Measurements from ENCODE around the gene CDHR2. TPM values are rescaled to one million over a fixed set of nuclear protein-coding genes. Genes with fewer than 3 reads are reported as not detected.
A peak's percentile ranks its signal among the peaks of the same experiment; 100 is the strongest.

The CDHR2 gene
- total RNA-seq, 1 experiment from 2014 or later: 0.10 TPM

DNA sequence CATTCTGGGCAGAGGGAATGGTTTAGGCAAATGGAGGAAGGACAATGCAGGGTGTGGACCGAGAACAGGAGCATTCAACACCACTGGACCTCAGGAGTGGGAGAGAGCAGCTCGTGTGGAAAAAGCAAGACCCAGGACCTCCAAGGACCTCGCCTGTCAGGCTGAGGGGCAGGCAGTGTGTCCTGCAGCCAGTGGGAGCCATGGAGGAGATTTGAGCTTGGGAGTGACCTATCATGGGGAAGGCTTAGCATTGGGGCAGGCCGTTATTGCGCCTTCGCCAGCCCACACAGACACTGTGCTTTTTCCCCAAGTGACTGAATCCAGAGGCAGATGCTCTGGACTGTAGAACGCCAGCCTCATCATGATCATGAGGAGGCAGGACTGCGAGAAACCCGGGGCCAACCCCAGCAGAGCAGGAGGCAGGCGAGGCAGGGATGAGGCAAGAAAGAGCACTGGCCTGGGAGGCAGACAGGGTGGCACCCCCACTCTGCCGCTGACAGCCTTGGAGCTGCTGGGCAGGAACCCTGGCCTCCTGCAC, 3.3 kb downstream of the CDHR2 start:
- H4K20me1 ChIP-seq (ENCODE audit: insufficient read depth): no peaks in the 10 kb centered on the region
- H3K36me3 ChIP-seq (ENCODE audit: control insufficient read depth in 1 of 2, insufficient read depth in 2 of 2, low read length in 2 of 2): no peaks in the 10 kb centered on the region
- BruUV-seq (replicated peaks): no TSS peak
- DNase-seq (ENCODE audit: low read depth, low spot score): no peak
- no peak for ATAC-seq
- H3K4me1 ChIP-seq (ENCODE audit: control insufficient read depth in 1 of 2, insufficient read depth in 2 of 2, low read length in 2 of 2): peaks cover 6 to 26% of the 10 kb centered on the region in 2 experiments; a peak in 3 of 4 replicates
- TF ChIP-seq, protein P1, sequence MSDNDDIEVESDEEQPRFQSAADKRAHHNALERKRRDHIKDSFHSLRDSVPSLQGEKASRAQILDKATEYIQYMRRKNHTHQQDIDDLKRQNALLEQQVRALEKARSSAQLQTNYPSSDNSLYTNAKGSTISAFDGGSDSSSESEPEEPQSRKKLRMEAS (IDR thresholded peaks at IDR 0.05): no peak
- TF ChIP-seq CBX3 (IDR thresholded peaks at IDR 0.05; ENCODE audit: low read depth): no peak
- no peak for TF ChIP-seq CEBPB (IDR thresholded peaks at IDR 0.05; ENCODE audit: low read depth)
- no peak for TF ChIP-seq EZH2 (IDR thresholded peaks at IDR 0.05)
- no peak for TF ChIP-seq RAD21 (IDR thresholded peaks at IDR 0.05; ENCODE audit: low read depth)
- TF ChIP-seq YY1 (IDR thresholded peaks at IDR 0.05; ENCODE audit: extremely low read depth, insufficient replicate concordance, low read depth, low read length): no peak
- TF ChIP-seq EGR1 (IDR thresholded peaks at IDR 0.05; ENCODE audit: low read depth): no peak
- TF ChIP-seq ELF1 (IDR thresholded peaks at IDR 0.05; ENCODE audit: borderline replicate concordance, low read depth): no peak
- no peak for TF ChIP-seq ZNF274 (IDR thresholded peaks at IDR 0.05; ENCODE audit: low read depth, low read length)
- TF ChIP-seq, protein P2, sequence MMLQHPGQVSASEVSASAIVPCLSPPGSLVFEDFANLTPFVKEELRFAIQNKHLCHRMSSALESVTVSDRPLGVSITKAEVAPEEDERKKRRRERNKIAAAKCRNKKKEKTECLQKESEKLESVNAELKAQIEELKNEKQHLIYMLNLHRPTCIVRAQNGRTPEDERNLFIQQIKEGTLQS (IDR thresholded peaks at IDR 0.05): no peak
- H3K27ac ChIP-seq (ENCODE audit: low read depth, low read length): no peak overlapping the region
- no peak overlapping the region for H3K4me3 ChIP-seq (replicated peaks in 1 of 2; ENCODE audit: low read depth in 1 of 2, low read length in 2 of 2)
- no peaks in the 10 kb centered on the region for H3K27me3 ChIP-seq (ENCODE audit: insufficient read depth, low read length)
- H3K9me2 ChIP-seq (ENCODE audit: insufficient read depth): no peaks in the 10 kb centered on the region
- intact Hi-C loops (cut with micrococcal nuclease): no loop called here
- no peaks in the 10 kb centered on the region for H3K79me2 ChIP-seq (ENCODE audit: insufficient read depth, low read length)
- RAD21 ChIA-PET (ENCODE audit: low non-redundant PET in 1 of 2, low total read pairs in 2 of 2, uncharacterized antibody in 2 of 2, unreplicated experiment in 2 of 2): no interaction called here
- no peak overlapping the region for H3K9ac ChIP-seq (ENCODE audit: low read length)
- H3K4me2 ChIP-seq (ENCODE audit: low read length): peak overlapping the region; percentile 78; the same call in 1 of the 2 replicates
- no peak overlapping the region for H2AFZ ChIP-seq (ENCODE audit: low read depth, low read length, poor library complexity, severe bottlenecking)
- no peaks in the 10 kb centered on the region for H3K9me3 ChIP-seq (ENCODE audit: control insufficient read depth in 1 of 2, insufficient read depth in 1 of 2, low read depth in 1 of 2, low read length in 2 of 2)
- POLR2A ChIA-PET: no interaction called here
- CTCF ChIA-PET: no interaction called here

Data from HCT116 (cell line).